Fibroblast of lung (primary cell): ENCODE results near the gene SLC39A5. TPM values are rescaled to one million over a fixed set of nuclear protein-coding genes. Genes with fewer than 3 reads are reported as not detected.

Experiments
- DNase-seq, 2 donors: peaks; one replicate each; pipeline versions ENCODE4 v3.0.0 to v3.0.0-alpha.2; 2010; ENCODE audit warnings: low read depth in 2 of 2
- H2AFZ ChIP-seq: 2 replicates; pipeline ENCODE4 v1.5.1; 2012; ENCODE audit warnings: low read length, control low read depth, inconsistent platforms
- H3K27ac ChIP-seq: 2 replicates; pipeline ENCODE4 v1.5.1; 2011; ENCODE audit warnings: low read length, control low read depth; ENCODE audit not compliant: insufficient read depth
- H3K27me3 ChIP-seq: 2 replicates; pipeline ENCODE4 v1.5.1; 2011; ENCODE audit warnings: mild to moderate bottlenecking, low read length; ENCODE audit not compliant: control insufficient read depth, insufficient read depth
- H3K36me3 ChIP-seq: 2 replicates; pipeline ENCODE4 v1.5.1; 2011; ENCODE audit warnings: low read length; ENCODE audit not compliant: control insufficient read depth, insufficient read depth
- H3K4me1 ChIP-seq: 2 replicates; pipeline ENCODE4 v1.5.1; 2011; ENCODE audit warnings: low read length; ENCODE audit not compliant: control insufficient read depth, insufficient read depth; ENCODE audit errors: extremely low read depth
- H3K4me2 ChIP-seq: 2 replicates; pipeline ENCODE4 v1.5.1; 2011; ENCODE audit warnings: low read length, control low read depth; ENCODE audit not compliant: insufficient read depth; ENCODE audit errors: extremely low read depth
- H3K4me3 ChIP-seq, 4 experiments: fragments of 200-600 bp in 1 of 4; sonication (generic) in 1 of 4; replicated peaks in 1 of 4; 2 replicates each; pipeline ENCODE4 v1.5.1; 2011 to 2016; ENCODE audit warnings: low read length in 4 of 4, low read depth in 3 of 4, mild to moderate bottlenecking in 3 of 4, control low read depth in 2 of 4, inconsistent platforms in 1 of 4, mixed read lengths in 1 of 4; ENCODE audit not compliant: insufficient read depth in 1 of 4; ENCODE audit errors: control extremely low read depth in 1 of 4
- H3K79me2 ChIP-seq: 2 replicates; pipeline ENCODE4 v1.5.1; 2012; ENCODE audit warnings: mild to moderate bottlenecking, low read length, inconsistent platforms; ENCODE audit not compliant: control insufficient read depth, insufficient read depth
- H3K9ac ChIP-seq: 2 replicates; pipeline ENCODE4 v1.5.1; 2011; ENCODE audit warnings: mild to moderate bottlenecking, low read length, control low read depth; ENCODE audit not compliant: insufficient read depth
- H3K9me3 ChIP-seq: 2 replicates; pipeline ENCODE4 v1.5.1; 2012; ENCODE audit warnings: low read depth, low read length; ENCODE audit not compliant: control insufficient read depth, insufficient read depth
- H4K20me1 ChIP-seq: 2 replicates; pipeline ENCODE4 v1.5.1; 2011; ENCODE audit warnings: low read length; ENCODE audit not compliant: control insufficient read depth, insufficient read depth; ENCODE audit errors: extremely low read depth
- EZH2 ChIP-seq: IDR thresholded peaks from 2 replicates; pipeline ENCODE4 v1.5.1; 2012; ENCODE audit warnings: low read length, control low read depth, mild to moderate bottlenecking; ENCODE audit errors: missing control alignments
- polyA plus RNA-seq, 2 donors: library from polyadenylated mRNA; depleted of rRNA in 1 of 2; stranded (reverse) in 1 of 2; unstranded in 1 of 2; fragments of >200 nt; gene quantifications; 2 replicates each; pipeline ENCODE4 v1.2.1, GENCODE V29; 2011 to 2012; ENCODE audit warnings: missing spikeins in 1 of 2
- total RNA-seq: library from RNA; depleted of rRNA; stranded (reverse); fragments of >200 nt; gene quantifications from 2 replicates; pipeline ENCODE4 v1.2.1, GENCODE V29; 2014
- TF ChIP-seq, protein P1 (sequence below), 2 donors: IDR thresholded peaks in 1 of 2; conservative IDR thresholded peaks in 1 of 2; 1 replicate in 1 of 2; 2 replicates in 1 of 2; pipeline ENCODE4 v1.5.1; 2011 to 2012; ENCODE audit warnings: low read length in 2 of 2, control low read depth in 1 of 2, inconsistent platforms in 1 of 2, low read depth in 1 of 2, mild to moderate bottlenecking in 1 of 2

The SLC39A5 gene
- total and polyA plus RNA-seq, 2 donors (not counting 1 experiment from before 2014, with no cell fraction given): not detected

GRCh38 chr12:56220611-56221231 lies 9.1 kb upstream of the SLC39A5 start:
- H3K9me3 ChIP-seq: no peaks in the 10 kb centered on the region
- peaks cover 4% of the 10 kb centered on the region for H3K36me3 ChIP-seq
- TF ChIP-seq, protein P1, sequence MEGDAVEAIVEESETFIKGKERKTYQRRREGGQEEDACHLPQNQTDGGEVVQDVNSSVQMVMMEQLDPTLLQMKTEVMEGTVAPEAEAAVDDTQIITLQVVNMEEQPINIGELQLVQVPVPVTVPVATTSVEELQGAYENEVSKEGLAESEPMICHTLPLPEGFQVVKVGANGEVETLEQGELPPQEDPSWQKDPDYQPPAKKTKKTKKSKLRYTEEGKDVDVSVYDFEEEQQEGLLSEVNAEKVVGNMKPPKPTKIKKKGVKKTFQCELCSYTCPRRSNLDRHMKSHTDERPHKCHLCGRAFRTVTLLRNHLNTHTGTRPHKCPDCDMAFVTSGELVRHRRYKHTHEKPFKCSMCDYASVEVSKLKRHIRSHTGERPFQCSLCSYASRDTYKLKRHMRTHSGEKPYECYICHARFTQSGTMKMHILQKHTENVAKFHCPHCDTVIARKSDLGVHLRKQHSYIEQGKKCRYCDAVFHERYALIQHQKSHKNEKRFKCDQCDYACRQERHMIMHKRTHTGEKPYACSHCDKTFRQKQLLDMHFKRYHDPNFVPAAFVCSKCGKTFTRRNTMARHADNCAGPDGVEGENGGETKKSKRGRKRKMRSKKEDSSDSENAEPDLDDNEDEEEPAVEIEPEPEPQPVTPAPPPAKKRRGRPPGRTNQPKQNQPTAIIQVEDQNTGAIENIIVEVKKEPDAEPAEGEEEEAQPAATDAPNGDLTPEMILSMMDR (conservative IDR thresholded peaks at IDR 0.05 in 1 of 2, IDR thresholded peaks at IDR 0.05 in 1 of 2; ENCODE audit: low read depth in 1 of 2, low read length in 2 of 2): no peak
- TF ChIP-seq EZH2: no peak
- H3K27ac ChIP-seq: peak overlapping the region; percentile 97
- H2AFZ ChIP-seq: no peak overlapping the region
- peak overlapping the region; percentile 93 for H3K9ac ChIP-seq
- DNase-seq: peak; percentile 57 to 63
- peaks cover 19% of the 10 kb centered on the region for H3K4me1 ChIP-seq
- H3K27me3 ChIP-seq: no peaks in the 10 kb centered on the region
- H3K4me2 ChIP-seq: peak overlapping the region; percentile 98
- peaks cover 33% of the 10 kb centered on the region for H3K79me2 ChIP-seq
- no peaks in the 10 kb centered on the region for H4K20me1 ChIP-seq
- peak overlapping the region; percentile 80 to 87 (median 84) for H3K4me3 ChIP-seq

- H2AFZ ChIP-seq: peak overlapping the region; percentile 20
- H3K9me3 ChIP-seq: no peaks in the 10 kb centered on the region
- H3K27ac ChIP-seq: peak overlapping the region; percentile 97
- peak overlapping the region; percentile 80 to 87 (median 84) for H3K4me3 ChIP-seq
- peak overlapping the region; percentile 98 for H3K4me2 ChIP-seq
- H4K20me1 ChIP-seq: no peaks in the 10 kb centered on the region
- peaks cover 32% of the 10 kb centered on the region for H3K79me2 ChIP-seq
- peaks cover 5% of the 10 kb centered on the region for H3K36me3 ChIP-seq
- TF ChIP-seq, protein P1 (conservative IDR thresholded peaks at IDR 0.05 in 1 of 2, IDR thresholded peaks at IDR 0.05 in 1 of 2; ENCODE audit: low read depth in 1 of 2, low read length in 2 of 2): no peak
- TF ChIP-seq EZH2: no peak
- peak; percentile 76 to 88 for DNase-seq
- no peaks in the 10 kb centered on the region for H3K27me3 ChIP-seq
- H3K9ac ChIP-seq: peak overlapping the region; percentile 93
- peaks cover 19% of the 10 kb centered on the region for H3K4me1 ChIP-seq
Measured at GRCh38 chr12:56221232-56221756, 8.6 kb upstream of the SLC39A5 start.

DNA sequence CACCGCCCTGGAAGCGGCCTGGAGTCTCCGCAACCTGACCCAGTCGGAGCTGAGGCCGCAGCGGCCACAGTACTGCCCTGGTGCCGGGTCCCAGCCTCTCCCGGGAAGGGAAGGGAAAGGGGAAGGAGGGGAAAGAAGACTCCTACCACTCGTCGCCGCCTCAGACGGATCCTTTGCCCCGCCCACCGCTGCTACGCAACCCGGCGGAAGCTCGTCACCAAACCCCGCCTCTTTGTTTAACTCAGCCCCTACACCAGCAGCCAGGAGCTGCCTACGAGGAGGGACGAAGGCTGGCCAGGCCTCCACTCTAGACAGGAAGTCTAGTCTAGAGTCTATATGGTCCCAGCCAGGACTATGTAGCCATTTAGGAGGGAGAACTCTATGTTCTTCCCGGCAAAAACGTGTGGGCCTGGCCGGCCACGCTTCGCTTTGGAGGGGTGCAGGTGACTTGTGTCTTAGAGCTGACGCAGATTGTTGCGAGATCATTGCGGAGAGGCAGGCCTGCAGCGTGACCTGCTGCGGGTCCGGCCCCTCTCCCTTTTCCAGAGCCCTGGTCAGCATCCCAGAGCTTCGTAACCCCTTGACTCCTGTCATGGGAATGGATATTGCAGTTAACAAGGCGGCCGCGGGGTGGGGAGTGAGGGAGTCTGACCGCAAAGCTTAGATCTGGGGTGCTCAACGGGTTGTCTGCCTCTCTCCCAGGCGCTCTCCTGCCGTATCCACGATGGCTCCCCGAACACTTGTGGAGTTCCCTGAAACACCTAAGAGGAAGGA lies 7.9 kb upstream of the SLC39A5 start, which contains the start of gene RNF41:
RNF41 (minus strand) TSS at position 166 of the 774 bp plus-strand sequence. CDS start 7,875 bp downstream, outside the sequence.
- Histone ChIP-seq H3K79me2 (peaks cover 27% of the 10 kb centered on the region), H2AFZ (peak within 1 kb of the TSS; percentile 68), H3K4me1 (peaks cover 19% of the 10 kb centered on the region), H3K4me3 (peak within 1 kb of the TSS; percentile 80 to 87 (median 84)), H3K9me3 (no peaks in the 10 kb centered on the region), H3K27me3 (no peaks in the 10 kb centered on the region), H3K27ac (peak within 1 kb of the TSS; percentile 97), H3K4me2 (peak within 1 kb of the TSS; percentile 98), H4K20me1 (no peaks in the 10 kb centered on the region), H3K9ac (peak within 1 kb of the TSS; percentile 93), H3K36me3 (peaks cover 5% of the 10 kb centered on the region)
- DNase-seq: peak; percentile 97
- TF ChIP-seq EZH2: no peak
- TF ChIP-seq, protein P1 (conservative IDR thresholded peaks at IDR 0.05 in 1 of 2, IDR thresholded peaks at IDR 0.05 in 1 of 2; ENCODE audit: low read depth in 1 of 2, low read length in 2 of 2): peak in 1 of 2 donors; percentile 3
